ENCODE results near the gene EDAR.

EDAR gene

GRCh38 chr2:108967757-108968156 lies 21.3 kb downstream of the EDAR start:
- DNase-seq (ENCODE audit: low read depth), result no peak

DNA sequence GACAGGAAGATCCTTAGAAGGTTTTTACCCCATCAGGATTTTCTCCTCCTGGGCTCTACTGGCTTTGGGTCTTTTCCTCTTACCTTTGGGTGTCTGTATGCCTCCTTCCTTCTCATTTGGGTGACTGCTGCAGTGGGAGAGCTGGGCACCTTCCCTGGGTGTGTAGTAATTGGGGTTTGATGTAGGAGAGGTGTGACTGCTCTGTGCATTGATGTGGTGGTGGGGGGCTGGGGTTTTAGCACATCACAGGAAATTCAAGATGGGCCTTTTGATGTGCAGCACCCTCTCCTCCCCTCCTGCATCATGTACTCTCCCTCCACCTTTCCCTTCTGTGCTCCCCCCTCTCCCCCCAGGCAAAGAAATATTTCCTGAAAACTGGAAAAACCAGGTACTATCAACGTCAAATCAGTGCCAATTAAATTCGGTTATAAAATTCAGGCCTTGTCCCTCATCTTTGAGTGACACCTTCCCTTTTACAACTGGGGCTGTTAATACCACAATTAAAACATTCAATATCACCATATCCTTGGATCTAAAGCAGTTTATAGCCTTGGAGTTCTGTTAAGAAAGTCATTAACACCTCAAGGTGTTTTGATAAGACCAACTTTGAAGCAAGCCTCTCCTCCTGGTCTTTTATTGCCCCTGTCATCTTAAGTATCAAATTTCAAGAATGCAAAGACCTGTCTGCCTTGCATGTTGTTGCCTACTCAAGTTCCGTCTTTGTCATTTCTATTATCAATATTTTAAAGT lies 23.3 kb downstream of the EDAR start:
- DNase-seq (ENCODE audit: low read depth), result no peak

DNA sequence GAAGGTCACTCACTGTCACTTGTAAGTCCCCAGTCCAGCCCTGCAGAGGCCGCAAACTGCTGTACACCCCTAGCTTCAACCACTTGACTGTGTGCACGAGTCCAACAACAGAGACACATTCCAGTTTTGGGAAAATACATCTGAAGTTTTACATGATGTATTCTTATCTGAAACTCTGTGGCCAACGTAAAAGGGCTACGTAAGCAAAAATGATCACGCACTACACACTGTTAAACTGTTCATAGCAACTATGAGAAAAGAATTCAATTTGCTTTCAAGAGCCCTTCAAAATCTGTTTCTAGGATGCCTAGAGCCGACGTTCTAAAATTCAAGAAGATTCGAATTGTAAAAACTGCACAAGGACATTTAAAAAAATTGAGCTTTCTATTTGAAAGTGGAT lies 26.0 kb downstream of the EDAR start:
- DNase-seq (ENCODE audit: low read depth), result no peak

- no peak for DNase-seq (ENCODE audit: low read depth)
These were observed 27.2 kb downstream of the EDAR start for GRCh38 chr2:108961796-108962195.

DNA sequence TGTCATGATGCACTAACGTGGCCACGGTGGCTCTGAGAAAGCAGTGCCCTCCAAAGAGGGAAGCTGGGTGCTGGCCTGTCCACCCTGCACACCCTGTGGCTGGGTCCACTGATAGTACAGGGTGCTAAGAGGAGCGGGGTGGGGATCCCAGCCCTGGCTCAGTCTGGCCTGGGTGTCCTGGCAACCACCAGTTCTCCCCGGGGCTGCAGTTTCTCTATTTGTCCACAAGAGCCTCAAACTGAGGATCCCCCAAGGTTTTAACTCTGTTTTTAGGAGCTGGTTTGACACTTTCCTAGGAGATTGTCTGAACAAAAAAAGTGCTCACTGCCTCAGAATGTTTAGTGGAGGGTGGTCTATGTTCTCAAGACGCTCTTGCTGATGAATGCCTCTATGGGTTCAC lies 29.0 kb downstream of the EDAR start:
- no peak for DNase-seq (ENCODE audit: low read depth)

DNA sequence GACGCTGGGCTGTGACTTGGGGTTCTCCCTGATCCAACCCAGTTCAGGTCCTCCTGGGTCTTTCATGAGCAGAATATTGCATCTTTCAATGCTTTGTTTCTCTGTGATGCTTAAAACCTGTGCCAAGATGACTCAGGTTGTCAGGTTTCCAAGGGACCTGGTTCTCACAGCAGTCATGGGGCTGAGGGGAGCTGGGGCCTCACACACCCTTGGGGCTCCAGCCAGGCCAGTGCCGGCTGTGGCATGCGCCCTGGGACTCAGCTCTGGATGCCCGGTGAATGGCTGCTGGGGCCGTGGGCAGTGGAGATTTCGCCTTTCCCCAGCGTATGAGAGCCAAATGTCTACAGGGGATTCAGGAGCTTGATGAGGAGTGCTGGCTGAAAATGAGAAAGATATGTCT lies 29.6 kb downstream of the EDAR start:
- no peak for DNase-seq (ENCODE audit: low read depth)

DNA sequence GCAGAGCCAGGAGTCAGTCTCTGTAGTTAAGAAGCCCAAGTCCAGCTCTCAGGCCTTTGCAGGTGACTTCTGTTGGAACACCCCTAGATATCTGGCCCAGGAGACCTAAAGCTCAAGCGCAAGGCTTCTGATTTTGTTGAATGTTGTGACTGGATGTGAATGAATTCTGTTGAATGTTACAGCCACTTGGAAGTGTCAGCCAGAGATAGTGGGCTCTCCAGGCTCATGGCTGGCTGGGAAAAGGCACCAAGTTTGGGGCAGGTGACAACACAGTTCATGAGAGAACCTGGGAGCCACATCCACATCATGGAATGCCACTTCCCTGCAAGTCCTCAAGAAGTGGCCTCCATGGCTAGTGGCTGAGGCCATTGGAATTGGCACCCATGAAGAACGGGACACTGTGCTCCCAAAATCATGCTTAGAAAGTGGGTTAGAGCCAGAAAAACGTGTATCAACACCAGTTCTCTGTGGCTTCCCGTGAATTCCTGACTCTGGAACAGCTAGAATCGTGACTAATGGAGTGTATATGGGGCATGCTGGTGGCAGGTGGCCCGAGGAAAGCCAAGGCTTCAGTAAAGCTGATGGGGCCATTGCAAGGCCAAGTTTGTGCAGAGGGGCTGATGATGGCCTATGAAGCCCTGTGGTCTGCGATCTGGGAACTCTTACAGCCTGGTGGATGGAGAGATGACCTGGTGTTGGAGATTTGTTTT lies 30.2 kb downstream of the EDAR start:
- no peak for DNase-seq (ENCODE audit: low read depth)

GRCh38 chr2:108958002-108958401 lies 31.0 kb downstream of the EDAR start:
- no peak for DNase-seq (ENCODE audit: low read depth)

GRCh38 chr2:108956375-108956774 lies 32.6 kb downstream of the EDAR start:
- DNase-seq (ENCODE audit: low read depth), result no peak

DNA sequence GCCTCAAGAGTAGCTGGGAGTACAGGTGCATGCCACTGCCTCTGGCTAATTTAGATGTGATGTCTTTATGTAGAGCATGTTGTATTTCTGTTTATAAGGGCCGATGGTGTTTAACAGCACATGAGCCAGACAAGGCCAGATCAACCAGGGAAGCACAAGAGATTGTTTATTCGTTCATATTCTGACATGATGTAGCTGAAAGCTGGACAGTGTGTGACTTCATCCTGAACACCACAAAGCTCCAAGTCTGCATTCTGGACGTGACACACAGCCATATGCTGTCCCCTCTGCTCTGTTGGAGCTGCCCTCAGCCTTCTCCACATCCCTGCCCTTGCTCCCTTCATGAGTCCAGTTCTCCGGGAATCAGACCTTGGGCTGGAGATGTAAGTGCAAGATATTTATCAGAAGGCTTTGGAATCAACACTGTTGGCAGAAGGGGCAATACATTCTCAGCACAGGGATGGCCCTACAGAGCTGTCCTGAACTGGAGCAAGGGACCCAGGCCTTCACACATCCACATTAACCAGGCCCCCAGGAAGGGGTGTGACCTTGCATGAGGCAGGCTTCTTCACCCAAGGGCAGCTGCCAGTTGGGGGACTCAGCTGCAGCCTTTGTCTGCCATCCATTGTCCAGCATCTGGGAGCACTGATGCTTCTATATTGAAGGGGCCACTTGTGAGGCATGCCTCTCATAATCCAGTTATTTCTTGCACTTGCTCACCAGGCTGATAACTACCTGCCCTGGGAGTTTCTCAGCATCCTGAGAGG lies 38.5 kb downstream of the EDAR start:
- no peak for DNase-seq (ENCODE audit: low read depth)

DNA sequence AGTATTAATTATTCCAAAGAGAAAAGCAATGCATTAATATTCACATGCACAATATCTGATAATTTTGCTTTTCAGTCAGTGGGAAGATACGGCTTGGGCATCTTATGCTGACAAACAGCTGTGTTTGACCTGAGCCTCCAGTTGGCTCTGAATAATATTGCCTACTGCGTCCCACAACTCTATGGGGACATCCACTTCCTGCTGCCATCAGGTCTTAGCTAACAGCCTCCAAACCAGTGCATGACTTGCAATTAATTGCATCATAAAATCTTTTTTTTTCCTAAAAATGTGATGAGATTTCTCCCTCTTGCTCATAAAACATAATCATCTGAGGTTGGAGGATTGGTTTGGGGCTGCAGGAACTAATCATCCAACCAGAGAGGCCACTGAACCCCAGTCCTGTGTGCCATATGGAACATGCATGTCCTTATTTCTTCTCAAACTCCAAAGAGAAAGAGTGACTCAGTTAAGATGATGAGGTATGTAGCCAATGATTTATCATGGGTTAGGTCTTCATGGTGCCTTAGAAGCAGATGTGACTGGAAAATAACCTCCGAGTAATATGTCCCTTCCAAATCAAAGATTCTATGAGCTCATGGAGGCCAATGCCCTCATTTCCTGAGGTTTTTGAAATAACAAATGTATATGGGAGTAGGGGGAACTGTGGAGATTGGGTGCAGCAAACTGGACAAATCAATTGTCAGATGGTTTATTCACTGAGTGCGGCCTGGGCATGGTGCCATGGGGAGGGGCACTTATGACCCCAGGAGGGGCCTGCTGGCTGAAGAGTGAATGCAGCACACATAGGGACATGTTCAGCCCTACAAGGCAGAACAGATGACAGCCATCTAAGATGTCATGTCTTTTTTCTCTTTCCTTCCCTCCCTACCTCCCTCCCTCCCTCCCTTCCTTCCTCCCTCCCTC lies 39.4 kb downstream of the EDAR start:
- no peak for DNase-seq (ENCODE audit: low read depth)

GRCh38 chr2:108947271-108947907 lies 41.6 kb downstream of the EDAR start:
- DNase-seq (ENCODE audit: low read depth), result no peak

- no peak for DNase-seq (ENCODE audit: low read depth)
These were observed 42.6 kb downstream of the EDAR start for GRCh38 chr2:108946442-108946841.

DNA sequence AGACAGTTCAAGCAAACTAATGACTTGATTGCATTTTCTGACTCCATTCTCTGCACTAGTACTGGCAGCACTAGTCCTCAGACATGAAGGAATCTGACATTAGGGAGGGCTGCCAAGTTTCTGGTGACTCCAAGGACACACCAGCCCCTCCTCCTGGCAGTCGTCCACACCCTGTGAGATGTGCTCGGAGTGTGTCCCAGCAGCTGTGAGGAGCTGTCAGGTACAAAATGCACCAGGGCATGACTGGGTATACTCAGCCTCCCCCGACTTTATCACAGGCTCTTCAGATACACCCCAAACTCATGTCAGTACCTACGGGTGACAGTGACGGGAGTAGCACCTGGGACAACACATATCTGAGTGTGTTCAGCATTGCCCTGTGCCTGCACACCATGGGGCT lies 43.1 kb downstream of the EDAR start:
- no peak for DNase-seq (ENCODE audit: low read depth)

GRCh38 chr2:108944601-108945331 lies 44.3 kb downstream of the EDAR start:
- no peak for DNase-seq (ENCODE audit: low read depth)

- no peak for DNase-seq (ENCODE audit: low read depth)
These were observed 45.3 kb downstream of the EDAR start for GRCh38 chr2:108943751-108944150.

GRCh38 chr2:108942888-108943287 lies 46.1 kb downstream of the EDAR start:
- DNase-seq (ENCODE audit: low read depth), result no peak

DNA sequence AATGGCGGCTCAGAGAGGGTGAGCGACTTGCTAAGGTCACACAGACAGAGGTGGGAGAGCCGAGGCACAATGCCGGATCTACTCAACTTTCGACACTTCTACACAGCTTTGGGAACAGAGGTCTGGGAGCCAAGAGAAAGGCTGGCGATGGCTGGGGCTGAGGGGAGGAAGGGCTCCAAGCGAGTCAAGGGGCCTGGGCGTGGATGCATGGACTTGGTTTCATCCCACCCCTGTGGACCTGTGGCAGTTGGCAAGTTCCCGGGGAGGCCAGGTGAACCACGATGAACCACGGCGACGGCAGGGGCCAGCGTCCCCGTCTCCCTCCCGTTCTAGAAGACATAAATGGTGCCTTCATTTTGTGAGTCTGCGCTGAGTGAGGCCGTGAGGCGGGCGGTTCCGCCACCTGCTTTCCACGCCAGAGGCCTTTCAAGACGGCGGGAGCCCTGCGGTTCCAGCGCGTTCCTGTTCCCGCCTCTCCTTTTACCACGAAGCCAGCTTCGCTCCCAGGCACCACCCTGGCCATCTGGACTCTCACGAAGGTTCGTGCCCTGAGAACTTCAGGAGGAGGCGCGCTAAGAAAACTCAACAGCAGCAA lies 46.7 kb downstream of the EDAR start:
- DNase-seq (ENCODE audit: low read depth), result no peak

DNA sequence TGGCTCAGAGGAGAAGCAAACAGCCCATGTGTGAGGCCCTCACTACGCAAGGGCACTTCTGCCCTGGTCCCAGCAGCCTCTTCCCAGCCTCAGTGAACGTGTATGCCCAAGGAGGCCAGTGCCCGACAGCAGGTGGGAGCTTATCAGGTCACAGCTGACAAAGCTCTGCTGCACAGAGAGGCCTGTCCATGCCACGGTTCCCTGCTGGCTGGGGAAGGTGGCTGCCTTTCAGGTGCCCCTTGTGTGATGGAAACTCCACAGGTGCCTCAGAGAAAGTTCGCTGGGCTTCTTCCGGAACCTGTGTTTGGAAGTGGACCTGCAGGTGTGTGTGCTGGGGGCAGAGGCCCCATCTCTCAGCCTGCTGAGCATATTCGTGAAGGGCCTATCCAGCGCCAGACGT lies 47.3 kb downstream of the EDAR start:
- no peak for DNase-seq (ENCODE audit: low read depth)

- no peak for DNase-seq (ENCODE audit: low read depth)
These were observed 47.8 kb downstream of the EDAR start for GRCh38 chr2:108941161-108941665.
